ENCODE results near the gene HOXD13.

GRCh38 chr2:176105730-176106580 lies 13.4 kb downstream of the HOXD13 start:
- TF ChIP-seq CTCF (IDR thresholded peaks at IDR 0.05) (no peak), POLR2A (IDR thresholded peaks at IDR 0.05) (no peak)

All from uterus (tissue), 2 donors.